NCI-H187 treated with DMSO at 0.1 percent for 48 hours (cell line): ENCODE results near the gene CLTB.
"Not testable (repeated sequence)": the region's sequence is repeated elsewhere in the genome, so short reads cannot be mapped to it uniquely, and the experiment has no call there.

Experiments used
- DNase-seq: peaks from one replicate; lab custom pipeline; 2025; lab: John Stamatoyannopoulos, UW

The CLTB gene

DNA sequence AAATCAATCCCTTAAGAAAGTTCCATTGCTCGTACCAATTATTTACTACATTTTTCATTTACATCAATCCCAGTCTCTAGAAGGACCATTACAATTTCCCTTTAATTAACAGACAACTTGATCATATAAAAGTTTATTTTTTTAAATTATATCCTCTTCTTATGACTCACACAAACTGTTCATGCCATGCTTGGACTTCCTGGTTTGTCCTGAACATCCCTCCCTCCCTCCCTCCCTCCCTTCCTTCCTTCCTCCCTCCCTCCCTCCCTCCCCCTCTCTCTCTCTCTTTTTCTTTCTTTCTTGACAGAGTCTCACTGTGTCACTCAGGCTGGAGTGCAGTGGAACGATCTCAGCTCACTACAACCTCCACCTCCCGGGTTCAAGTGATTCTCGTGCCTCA lies 11.6 kb upstream of the CLTB start:
- DNase-seq: no peak

GRCh38 chr5:176426876-176427275 lies 10.5 kb upstream of the CLTB start:
- no peak for DNase-seq

GRCh38 chr5:176425791-176426190 lies 9.5 kb upstream of the CLTB start:
- no peak for DNase-seq

DNA sequence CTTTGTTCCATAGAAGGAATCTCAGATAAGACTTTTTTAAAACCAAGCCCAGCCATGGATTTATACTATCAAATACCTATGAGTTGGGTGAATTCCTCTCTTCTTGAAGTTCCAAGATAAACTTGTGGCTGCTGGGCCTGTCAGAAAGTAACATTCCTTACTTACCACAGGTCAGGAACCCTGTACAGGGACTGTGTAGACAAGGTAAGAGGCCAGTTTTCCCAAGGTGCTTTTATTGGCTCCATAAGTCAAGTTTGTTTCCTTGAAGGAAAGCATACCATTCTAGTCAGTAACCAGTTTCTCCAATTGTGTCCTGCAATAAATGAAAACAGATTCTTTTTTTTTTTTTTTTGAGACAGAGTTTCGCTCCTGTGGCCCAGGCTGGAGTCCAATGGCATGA lies 8.8 kb upstream of the CLTB start:
- DNase-seq: no peak

DNA sequence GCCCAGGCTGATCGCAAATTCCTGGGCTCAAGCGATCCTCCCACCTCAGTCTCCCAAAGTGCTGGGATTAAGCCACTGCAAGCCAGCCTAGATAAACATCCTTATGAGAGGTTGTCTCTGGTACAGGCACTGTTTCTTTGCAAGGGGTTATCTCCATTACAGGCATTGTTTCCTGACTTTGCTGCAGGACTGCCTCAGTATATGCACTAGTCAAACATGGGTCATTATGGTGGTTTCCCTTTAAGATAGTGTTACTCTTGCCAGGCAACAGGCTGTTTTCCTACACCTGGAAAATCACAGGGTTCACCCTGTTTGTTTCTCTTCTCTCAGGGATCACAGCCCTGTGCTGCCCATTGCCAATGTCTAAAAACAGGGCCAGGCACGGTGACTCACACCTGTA lies 7.8 kb upstream of the CLTB start:
- no peak for DNase-seq

DNA sequence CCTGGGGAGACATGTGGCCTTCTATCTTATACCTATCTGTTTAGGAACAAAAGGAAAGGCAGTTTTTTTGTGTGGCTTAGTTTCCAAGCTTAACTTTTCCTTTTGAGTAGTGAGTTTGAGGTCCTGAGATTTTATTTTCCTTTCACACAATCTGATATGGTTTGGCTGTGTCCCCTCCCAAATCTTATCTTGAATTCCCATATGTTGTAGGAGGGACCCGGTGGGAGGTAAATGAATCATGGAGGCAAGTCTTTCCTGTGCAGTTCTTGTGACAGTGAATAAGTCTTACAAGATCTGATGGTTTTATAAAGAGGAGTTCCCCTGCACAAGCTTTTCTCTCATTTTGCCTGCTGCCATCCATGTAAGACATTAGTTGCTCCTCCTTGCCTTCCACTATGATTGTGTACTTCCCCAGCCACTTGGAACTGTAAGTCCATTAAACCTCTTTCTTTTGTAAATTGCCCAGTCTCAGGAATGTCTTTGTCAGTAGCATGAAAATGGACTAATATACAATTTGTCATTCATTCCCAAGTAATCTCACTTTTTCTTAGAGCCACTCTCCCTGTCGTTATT lies 4.7 kb upstream of the CLTB start:
- DNase-seq: no peak

DNA sequence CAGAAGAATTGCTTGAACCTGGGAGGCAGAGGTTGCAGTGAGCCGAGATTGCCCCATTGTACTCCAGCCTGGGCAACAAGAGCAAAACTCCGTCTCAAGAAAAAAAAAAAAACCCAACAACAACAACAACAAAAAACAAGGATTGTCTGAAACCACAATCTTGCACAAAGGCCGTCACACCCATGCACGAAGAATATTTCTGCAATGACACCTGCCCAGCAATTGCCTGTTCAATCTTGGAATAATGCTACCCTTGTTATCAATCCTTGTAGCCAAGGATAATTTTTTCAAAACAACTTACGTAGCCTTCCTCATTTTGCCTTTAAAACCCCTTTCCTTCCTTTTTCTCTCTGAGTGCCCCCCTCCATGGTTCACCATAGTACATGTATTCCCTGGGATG lies 3.7 kb upstream of the CLTB start:
- DNase-seq: no peak

- no peak for DNase-seq
Observed at GRCh38 chr5:176418251-176418650, 1.9 kb upstream of the CLTB start.

- no peak for DNase-seq
Observed at GRCh38 chr5:176416965-176417364, 626 bp upstream of the CLTB start.

DNA sequence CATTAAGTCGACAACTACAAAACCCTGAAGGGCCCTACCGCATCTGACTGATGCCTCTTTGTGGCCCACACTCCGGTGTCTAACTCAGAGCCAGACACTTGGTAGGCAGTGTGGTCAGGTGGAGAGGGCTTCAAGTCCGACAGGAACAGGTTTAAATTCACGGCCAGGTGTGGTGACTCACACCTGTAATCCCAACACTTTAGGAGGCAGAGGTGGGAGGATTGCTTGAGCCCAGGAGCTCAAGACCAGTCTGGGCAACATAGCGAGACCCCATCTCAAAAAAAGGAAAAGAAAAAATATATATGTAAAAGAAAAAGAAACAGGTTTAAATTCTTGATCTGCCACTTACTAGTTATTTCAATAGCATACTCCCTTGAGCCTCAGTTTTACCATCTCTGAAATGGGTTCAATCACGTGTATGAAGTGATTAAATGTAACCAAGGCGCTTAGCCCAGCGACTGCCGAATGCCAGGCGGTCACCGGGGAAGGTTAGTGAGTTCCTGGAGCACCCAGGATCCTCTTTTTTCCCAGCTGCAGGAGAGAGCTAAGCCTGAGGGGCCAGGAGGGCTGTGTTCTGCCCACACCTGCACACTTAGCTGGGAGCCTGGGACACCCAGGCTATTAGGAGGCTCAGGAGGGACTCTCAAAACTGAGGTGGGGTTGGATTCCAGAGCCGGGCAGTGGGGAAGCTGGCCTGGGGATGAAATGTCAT lies 943 bp downstream of the CLTB start:
- DNase-seq: no peak

DNA sequence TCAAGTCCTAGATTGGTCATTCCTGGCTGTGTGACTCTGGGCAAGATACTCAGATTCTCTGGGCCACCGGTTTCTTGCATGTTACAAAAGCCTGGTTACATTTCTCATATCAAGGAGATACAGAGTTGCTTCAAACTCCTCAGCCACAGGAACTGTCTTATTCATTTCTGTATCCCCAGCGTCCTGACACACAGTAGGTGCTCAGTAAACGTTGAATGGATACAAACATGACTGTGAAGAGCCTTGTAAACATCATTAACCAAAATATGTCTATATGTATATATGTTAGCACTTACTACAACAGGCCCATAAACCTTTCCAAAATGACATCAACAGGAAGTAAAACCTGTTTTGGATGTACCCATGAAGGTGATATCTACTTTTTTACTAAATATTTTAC lies 1.6 kb downstream of the CLTB start:
- DNase-seq: no peak

DNA sequence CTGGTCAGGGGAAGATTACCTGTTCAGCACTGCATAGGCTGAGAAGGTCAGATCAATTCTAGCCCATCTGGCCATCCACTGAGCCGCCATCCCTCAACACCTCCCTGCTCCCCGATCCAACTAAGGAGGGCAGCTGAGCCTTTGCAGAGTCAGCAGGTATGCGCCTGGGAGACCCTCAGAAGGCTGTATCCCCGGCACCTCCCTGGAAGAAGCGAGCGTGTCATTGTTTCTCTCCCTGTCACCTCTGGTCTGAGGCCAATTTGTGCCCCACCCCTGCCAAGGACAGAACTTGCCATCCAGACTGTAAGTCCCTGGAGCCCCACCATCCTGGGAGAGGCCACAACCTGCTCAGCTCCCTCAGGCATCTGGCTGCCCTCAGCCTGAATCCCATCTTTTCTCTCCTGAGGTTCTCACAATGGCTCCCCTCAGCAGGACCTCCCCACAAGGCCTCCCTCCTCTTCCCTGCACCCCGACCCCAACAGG lies 2.6 kb downstream of the CLTB start:
- no peak for DNase-seq

GRCh38 chr5:176413255-176413565 lies 3.1 kb downstream of the CLTB start:
- no peak for DNase-seq

DNA sequence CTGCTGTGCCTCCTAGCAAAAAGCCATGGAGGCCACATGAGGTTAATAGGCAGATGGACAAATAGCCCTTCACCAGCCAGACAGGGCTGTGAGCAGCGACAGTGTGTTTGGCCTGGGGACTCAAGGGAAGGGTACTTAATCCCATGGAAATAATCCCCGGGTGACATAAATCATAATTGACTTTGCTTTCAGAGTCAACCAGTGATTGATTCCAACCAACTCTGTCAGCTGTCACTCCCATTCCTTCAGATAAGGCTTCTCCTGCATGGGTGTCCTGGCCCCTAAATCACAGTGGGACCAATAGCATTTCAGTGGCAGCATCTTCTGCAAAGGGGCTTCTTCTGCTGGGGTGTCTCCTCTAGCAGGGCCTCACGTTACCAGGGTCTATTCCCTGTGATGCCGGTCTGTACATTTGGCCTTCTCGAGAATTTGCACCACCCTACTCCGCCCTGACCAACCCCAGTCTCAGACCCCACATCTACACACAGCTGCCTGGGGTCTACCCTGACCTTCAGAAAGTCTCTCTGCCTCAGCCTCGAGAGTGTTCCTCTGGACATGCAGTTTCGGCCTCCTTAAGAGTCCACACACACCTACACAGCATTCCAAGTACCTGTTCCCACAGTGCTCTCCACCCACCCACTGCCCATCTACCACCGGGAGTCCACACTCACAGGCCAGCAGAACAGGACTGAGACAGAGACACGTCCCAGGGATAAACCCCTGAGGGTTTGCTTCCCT lies 3.7 kb downstream of the CLTB start:
- DNase-seq: no peak

- no peak for DNase-seq
Observed at GRCh38 chr5:176410486-176411180, 5.7 kb downstream of the CLTB start.

DNA sequence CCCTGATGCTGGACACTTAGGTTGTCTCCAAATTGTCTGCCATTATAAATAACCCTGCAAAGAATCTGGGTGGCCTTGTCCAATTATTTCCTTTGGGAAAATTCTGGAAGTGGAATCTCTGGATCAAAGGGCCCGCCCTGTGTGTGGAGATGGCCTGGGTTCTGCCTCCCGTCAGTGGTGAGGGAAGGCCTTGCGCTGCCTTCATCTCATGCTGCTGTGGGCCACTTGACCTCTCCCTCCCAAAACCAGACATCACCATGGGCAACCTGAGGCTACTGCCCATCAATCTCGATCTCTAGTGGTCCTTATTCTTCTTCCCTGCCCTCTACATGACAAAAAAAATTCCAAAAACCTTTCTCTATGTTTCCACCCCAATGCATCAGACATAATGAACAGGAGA lies 6.6 kb downstream of the CLTB start:
- no peak for DNase-seq

- no peak for DNase-seq
Observed at GRCh38 chr5:176408590-176408989, 7.7 kb downstream of the CLTB start.

DNA sequence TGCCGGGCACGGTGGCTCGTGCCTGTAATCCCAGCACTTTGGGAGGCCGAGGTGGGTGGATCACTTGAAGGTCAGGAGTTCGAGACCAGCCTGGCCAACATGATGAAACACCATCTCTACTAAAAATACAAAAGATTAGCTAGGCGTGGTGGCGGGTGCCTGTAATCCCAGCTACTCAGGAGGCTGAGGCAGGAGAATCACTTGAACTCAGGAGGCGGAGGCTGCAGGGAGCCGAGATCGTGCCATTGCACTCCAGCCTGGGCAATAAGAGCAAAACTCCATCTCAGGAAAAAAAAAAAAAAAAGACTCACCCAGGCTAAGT lies 8.1 kb downstream of the CLTB start:
- DNase-seq: not testable (repeated sequence)

DNA sequence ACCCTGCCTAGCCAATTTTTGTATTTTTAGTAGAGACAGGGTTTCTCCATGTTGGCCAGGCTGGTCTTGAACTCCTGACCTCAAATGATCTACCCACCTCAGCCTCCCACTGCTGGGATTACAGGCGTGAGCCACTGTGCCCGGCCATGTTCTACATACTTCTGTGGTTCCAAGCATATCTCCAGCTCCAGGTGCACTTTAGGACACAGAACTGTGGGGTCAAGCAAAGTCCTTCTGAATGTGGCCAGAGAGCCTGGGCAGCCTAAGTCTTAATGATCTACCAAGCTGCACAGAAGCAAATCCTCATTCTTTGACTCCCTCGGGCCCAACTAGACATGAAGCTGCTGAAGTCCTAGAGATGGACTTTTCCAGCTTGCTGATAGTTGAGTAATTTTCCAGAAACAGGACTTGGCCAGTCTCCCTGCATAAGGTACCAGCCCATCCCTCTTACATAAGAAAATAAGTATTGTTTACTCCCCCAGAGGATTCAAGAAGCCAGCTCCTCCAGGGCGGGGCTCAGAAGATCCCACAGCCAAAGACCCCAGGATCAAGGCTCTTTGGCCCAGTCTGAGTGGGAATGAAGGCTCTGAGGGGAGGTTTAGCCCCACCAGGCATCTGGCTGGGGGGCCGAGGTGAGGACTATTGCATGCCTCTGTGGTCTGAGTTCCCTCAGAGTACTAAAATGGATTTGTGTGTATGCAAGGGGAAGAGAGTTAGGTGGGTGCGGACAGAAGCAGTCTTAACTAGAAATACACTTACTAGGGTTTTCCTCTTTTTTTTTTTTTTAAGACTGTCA lies 8.7 kb downstream of the CLTB start:
- DNase-seq: no peak

GRCh38 chr5:176406436-176407052 lies 9.8 kb downstream of the CLTB start:
- DNase-seq: no peak

- DNase-seq: no peak
Observed at GRCh38 chr5:176405656-176406435, 10.5 kb downstream of the CLTB start.
